Choroid plexus epithelial cell (primary cell): ENCODE results near the gene ASAP2.

Experiments used
- DNase-seq: peaks from one replicate; pipeline ENCODE4 v3.0.0-alpha.2; 2010; ENCODE audit warnings: low read depth
- H3K4me3 ChIP-seq: 2 replicates; pipeline ENCODE4 v1.5.1; 2011; ENCODE audit warnings: low read depth, mild to moderate bottlenecking, control low read depth, low read length, moderate library complexity
- TF ChIP-seq, protein P1 (sequence below): conservative IDR thresholded peaks from 2 replicates; pipeline ENCODE4 v1.5.1; 2011; ENCODE audit warnings: low read depth, mild to moderate bottlenecking, control low read depth, inconsistent platforms, low read length, moderate library complexity

ASAP2 gene

DNA sequence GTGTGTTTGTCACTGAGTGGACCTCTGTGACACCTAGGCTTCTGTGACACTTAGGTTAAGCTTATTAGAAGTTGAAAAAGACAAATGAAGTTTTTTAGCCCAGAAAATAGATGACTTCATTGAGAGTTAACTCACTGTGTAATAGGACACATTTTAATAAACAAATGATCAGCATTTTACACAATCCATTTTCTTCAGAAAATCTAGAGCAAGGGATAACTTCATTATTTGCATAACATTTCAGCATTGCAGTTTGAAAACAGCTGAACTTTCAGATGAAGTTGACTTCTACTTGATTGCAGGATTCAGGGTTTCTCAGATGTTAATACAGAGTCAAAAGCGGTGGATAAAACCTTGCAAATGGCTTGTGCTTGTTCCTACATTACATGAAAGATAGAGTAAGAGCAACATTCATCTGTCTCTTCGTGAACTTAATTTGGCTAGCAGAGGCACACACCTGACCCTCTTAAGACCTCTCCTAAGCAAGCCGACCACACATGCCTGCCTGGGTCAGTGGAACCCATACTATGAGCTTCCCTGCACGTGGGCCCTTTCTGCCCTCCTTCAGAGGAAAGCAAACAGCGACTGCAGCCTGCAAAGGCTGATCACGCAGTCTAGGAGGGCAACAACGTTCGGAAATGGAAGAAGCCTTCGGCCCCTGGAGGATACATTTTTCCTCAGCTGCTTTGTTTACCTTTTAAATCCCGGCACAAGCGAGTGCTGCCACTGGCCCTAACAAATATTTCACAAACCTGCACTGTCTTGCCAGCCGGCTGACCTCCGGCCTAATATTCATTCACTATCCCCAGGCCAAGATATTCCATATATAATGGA is 200.1 kb downstream of the ASAP2 start:
- TF ChIP-seq, protein P1, sequence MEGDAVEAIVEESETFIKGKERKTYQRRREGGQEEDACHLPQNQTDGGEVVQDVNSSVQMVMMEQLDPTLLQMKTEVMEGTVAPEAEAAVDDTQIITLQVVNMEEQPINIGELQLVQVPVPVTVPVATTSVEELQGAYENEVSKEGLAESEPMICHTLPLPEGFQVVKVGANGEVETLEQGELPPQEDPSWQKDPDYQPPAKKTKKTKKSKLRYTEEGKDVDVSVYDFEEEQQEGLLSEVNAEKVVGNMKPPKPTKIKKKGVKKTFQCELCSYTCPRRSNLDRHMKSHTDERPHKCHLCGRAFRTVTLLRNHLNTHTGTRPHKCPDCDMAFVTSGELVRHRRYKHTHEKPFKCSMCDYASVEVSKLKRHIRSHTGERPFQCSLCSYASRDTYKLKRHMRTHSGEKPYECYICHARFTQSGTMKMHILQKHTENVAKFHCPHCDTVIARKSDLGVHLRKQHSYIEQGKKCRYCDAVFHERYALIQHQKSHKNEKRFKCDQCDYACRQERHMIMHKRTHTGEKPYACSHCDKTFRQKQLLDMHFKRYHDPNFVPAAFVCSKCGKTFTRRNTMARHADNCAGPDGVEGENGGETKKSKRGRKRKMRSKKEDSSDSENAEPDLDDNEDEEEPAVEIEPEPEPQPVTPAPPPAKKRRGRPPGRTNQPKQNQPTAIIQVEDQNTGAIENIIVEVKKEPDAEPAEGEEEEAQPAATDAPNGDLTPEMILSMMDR = no peak

DNA sequence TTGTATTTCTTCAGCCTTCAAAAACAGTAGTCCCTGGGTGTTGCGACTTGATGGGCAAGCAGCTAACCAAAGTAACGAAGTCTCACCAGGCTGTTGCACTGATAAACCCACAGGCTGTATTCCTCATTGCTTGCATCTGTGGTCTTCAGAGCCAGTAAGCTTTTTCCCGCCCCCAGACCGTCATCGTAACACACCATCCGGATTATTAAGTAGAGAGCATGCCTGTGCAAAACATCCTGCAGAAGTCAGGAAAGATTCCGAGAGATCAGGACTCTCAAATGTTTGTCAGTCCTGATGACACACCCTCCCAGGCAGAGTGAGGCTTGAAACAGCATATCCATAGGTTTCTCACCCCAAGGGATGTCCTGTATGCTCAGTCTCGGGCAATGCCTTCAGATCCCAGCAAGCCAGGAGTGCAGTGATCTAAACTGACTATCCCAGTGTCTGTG is 200.8 kb downstream of the ASAP2 start:
- TF ChIP-seq, protein P1 = no peak
- DNase-seq = no peak

More for the DNA sequence above, 200.1 kb downstream of the ASAP2 start:
- DNase-seq = no peak
- H3K4me3 ChIP-seq = no peak overlapping the region

GRCh38 chr2:9408641-9409151 is 202.1 kb downstream of the ASAP2 start:
- H3K4me3 ChIP-seq = no peak overlapping the region
- TF ChIP-seq, protein P1 = no peak
- peak; percentile 37 for DNase-seq

More for the DNA sequence above, 200.8 kb downstream of the ASAP2 start:
- H3K4me3 ChIP-seq = no peak overlapping the region

- DNase-seq = no peak
- no peak overlapping the region for H3K4me3 ChIP-seq
- TF ChIP-seq, protein P1 = no peak
Measured at GRCh38 chr2:9410108-9410507, 203.5 kb downstream of the ASAP2 start.

DNA sequence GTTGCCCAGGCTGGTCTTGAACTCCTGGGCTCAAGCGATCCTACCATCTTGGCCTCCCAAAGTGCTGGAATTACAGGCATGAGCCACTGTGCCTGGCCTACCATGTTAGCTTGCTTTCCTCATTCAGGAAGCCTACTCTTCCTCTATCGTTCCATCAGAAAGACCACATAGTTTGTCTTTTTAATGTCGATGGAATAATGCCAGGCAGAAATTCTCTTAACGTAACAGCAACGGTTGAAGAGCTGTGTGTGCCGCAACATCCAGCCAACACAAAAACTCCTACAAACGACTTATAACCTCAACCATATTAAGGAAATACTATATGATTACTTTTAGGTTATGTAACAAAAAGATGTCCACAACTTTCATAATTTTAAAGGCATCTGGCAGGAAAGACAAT is 206.2 kb downstream of the ASAP2 start:
- TF ChIP-seq, protein P1 = no peak

DNA sequence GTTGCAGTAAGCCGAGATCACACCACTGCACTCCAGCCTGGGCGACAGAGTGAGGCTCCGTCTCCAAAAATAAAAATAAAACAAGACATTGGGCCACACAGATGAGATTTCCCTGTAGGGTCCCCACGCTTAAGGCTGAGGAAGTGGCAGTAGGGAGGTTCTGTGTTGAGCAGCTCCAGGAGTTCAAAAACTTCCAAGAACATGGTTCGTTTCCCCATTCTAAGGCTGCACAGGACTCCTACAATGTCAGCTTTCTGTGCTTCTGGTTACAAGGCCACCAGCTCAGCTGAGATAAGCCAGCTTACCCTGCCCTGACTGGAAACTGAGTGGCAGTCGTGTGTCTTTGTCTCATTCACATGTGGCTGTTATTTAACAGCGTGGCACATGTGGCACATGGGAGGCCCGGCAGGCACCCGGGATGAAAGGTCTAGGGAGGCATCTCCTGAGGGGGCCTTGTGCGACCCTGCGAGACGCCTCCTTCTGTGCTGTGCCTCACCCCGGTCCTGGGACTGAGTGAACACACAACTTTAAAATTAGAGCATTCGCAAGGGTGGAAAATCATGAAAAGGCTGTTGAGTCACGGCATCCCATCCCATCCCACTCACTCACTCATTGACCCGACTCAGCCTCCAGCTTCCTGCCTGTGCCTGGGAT is 209.0 kb downstream of the ASAP2 start:
- no peak overlapping the region for H3K4me3 ChIP-seq
- TF ChIP-seq, protein P1 = no peak
- DNase-seq = no peak

More for the DNA sequence above, 206.2 kb downstream of the ASAP2 start:
- no peak for DNase-seq
- no peak overlapping the region for H3K4me3 ChIP-seq
